Effector memory CD4-positive, alpha-beta T cell (primary cell): ENCODE measurements around the gene CMC4.

Source experiments
- DNase-seq, 3 donors: peaks; one replicate each; pipeline ENCODE4 v3.0.0-alpha.2; 2020
- H3K27ac ChIP-seq: 2 replicates; pipeline ENCODE4 v1.7.0; 2013; ENCODE audit warnings: mild to moderate bottlenecking, low read length, moderate library complexity; ENCODE audit not compliant: insufficient read depth, poor library complexity, severe bottlenecking
- H3K27me3 ChIP-seq: replicated peaks from 2 replicates; pipeline ENCODE4 v1.7.0; 2013; ENCODE audit warnings: mild to moderate bottlenecking, low read length; ENCODE audit not compliant: insufficient read depth, control insufficient read depth, poor library complexity, severe bottlenecking
- H3K36me3 ChIP-seq: 2 replicates; pipeline ENCODE4 v1.7.0; 2013; ENCODE audit warnings: mild to moderate bottlenecking, low read length, moderate library complexity; ENCODE audit not compliant: control insufficient read depth, insufficient read depth
- H3K4me1 ChIP-seq: 2 replicates; pipeline ENCODE4 v1.7.0; 2013; ENCODE audit warnings: low read length, mild to moderate bottlenecking; ENCODE audit not compliant: control insufficient read depth, insufficient read depth, poor library complexity, severe bottlenecking
- H3K4me3 ChIP-seq: 2 replicates; pipeline ENCODE4 v1.7.0; 2013; ENCODE audit warnings: low read length, low read depth, mild to moderate bottlenecking; ENCODE audit not compliant: insufficient read depth, poor library complexity, severe bottlenecking
- H3K9me3 ChIP-seq: 2 replicates; pipeline ENCODE4 v1.7.0; 2013; ENCODE audit warnings: mild to moderate bottlenecking, low read length, moderate library complexity; ENCODE audit not compliant: control insufficient read depth

CMC4 gene

DNA sequence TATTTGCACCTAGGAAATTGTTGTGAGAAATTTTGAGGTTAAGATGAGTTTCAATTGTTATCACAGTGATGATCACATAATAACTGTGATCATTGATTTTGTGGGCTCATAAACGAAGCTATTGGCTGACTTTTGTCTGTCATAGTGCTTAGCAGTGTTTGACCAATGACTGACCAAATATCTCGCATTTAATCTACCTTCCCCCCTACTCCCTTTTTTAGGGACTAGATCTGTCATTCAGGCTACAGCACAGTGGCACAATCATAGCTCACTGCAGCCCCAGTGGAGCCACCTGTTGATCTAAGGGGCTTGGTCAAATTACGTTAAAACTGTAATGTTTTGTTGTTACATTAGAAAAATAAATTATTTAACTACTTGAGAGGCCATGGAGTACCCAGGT is 42.8 kb downstream of the CMC4 start:
- peak overlapping the region; percentile 91 for H3K27ac ChIP-seq
- peak overlapping the region; percentile 66 for H3K4me3 ChIP-seq
- H3K4me1 ChIP-seq: no peaks in the 10 kb centered on the region
- no peaks in the 10 kb centered on the region for H3K9me3 ChIP-seq
- no peaks in the 10 kb centered on the region for H3K27me3 ChIP-seq
- no peak for DNase-seq
- H3K36me3 ChIP-seq: no peaks in the 10 kb centered on the region

DNA sequence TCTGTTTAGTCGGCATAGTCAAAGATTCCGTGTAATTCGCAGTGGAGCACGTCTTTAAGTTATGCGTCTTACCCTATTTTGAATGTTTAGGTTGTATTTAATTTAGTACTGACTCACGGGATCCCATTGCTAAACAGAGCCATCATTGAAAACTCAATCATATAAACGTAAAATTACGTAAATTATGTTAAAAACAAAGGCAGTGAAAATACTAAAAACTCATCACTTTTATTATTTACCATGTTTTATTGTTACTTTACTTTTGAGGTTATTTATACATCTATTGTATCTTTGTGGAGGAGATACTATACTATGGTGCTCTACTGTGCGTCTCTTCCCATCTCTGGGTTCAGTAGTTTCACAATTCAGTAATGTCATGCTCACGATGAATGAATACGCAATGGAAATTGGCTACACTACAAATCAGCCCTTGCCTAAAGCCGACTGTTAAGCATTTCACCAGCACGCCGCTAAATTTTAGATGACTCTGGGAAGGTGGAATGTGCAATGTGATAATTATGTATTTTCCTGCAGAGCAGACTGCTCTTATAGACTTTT is 43.3 kb downstream of the CMC4 start:
- DNase-seq: no peak

DNA sequence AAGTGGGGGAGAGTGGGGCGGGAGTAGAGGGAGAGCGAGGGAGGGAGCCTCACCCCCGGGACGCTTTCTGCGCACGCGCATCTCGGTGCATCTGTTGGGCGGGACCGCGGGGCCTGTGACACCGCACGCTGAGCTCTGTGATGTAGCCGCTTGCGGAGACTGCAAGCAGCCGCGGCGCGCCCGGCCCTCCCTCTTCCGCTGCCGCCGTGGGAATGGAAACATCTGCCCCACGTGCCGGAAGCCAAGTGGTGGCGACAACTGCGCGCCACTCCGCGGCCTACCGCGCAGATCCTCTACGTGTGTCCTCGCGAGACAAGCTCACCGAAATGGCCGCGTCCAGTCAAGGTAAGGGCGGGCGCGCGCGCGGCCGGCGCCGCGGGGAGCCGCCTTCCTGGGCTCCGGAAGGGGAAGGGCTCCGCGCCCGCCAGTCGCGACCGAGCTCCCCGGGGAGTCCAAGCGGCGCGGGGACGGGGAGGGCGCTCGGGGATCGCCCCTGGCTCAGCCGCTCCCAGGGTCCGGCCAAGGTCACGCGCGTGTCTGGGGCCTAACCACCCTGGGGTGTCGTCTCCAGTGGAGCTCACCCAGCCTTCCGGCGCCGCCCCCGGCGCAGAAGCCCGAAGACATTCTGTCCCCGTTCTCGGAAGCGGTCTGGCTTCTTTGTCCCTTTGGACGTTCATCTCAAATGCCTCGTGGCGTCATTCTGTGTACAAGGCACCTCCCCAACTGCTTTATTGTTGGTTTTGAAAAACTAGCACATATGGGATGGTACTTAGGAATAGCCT is 44.0 kb downstream of the CMC4 start, which contains the start of gene FUNDC2:
Gene FUNDC2, plus strand, starts transcription at position 118 of the 782 bp plus-strand sequence. Its CDS starts 95 bp downstream, at position 213.
- Histone ChIP-seq H3K4me1 (no peaks in the 10 kb centered on the region), H3K9me3 (no peaks in the 10 kb centered on the region), H3K4me3 (peak within 1 kb of the TSS; percentile 66), H3K27me3 (no peaks in the 10 kb centered on the region), H3K27ac (peak within 1 kb of the TSS; percentile 91), H3K36me3 (no peaks in the 10 kb centered on the region)
- DNase-seq: peak; percentile 91 to 93 (median 92)

More for the DNA sequence above, 43.3 kb downstream of the CMC4 start:
- peak overlapping the region; percentile 66 for H3K4me3 ChIP-seq
- H3K9me3 ChIP-seq: no peaks in the 10 kb centered on the region
- no peaks in the 10 kb centered on the region for H3K4me1 ChIP-seq
- no peaks in the 10 kb centered on the region for H3K27me3 ChIP-seq
- peak overlapping the region; percentile 91 for H3K27ac ChIP-seq
- no peaks in the 10 kb centered on the region for H3K36me3 ChIP-seq

DNA sequence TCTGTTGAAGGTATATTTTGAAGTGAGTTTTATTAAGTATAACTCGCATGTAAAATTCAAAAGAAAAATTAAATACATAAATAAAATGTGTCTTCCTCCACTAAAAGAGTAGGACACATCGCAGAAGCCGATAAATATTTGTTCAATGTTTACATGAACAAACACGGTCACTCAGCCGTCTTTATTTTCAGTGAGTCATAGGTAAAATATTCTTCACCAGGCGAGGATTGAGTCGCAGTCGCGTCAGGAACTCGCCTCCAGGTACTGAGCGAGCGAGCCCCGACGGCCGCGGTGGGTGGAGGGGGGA is 44.6 kb downstream of the CMC4 start:
- DNase-seq: no peak
- H3K27me3 ChIP-seq: no peaks in the 10 kb centered on the region
- no peaks in the 10 kb centered on the region for H3K9me3 ChIP-seq
- no peak overlapping the region for H3K4me3 ChIP-seq
- peak overlapping the region; percentile 91 for H3K27ac ChIP-seq
- no peaks in the 10 kb centered on the region for H3K4me1 ChIP-seq
- no peaks in the 10 kb centered on the region for H3K36me3 ChIP-seq

DNA sequence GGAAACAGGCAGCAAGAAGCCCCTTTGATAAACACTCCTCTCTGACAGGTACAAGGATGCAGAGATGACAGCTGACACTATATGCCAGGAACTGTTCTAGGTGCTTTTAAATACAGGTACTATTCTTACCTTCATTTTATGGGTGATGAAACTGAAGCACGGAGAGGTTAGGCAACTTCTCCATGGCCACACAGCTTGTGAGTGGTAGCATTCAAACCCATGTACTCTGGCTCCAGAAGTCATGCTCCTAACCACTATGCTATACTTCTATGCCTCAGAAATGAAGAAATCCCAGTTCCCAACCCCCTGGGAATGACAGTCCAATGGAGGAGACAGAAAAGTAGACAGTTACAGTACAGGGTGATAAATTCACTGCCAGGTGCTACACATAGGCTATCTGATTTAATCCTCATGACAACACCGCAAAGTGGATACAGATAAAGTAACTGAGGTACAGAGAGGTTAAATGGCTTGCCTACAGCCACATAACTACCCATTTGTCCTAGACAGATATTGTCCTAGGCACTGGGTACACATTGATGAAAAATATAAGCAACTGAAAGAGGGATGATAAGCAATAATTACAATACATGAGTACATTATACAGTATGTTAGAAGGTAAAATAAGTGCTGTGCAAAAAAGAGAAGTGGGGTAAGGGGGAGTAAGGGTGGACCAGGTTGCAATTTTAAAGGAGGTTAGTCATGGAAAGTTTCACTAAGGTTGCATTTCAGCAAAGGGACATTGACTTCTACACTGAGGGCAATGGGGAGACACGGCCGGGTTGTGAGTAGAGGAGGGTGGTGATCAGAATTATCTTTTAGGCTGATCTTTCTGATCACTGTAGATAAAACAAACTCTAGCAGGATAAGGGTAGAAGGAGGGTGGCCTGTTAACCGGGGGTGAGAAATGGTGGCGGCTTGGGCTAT is 46.8 kb downstream of the CMC4 start:
- Histone ChIP-seq H3K27ac (no peak overlapping the region), H3K36me3 (no peaks in the 10 kb centered on the region), H3K4me3 (no peak overlapping the region), H3K9me3 (no peaks in the 10 kb centered on the region), H3K4me1 (no peaks in the 10 kb centered on the region), H3K27me3 (no peaks in the 10 kb centered on the region)
- DNase-seq: no peak

DNA sequence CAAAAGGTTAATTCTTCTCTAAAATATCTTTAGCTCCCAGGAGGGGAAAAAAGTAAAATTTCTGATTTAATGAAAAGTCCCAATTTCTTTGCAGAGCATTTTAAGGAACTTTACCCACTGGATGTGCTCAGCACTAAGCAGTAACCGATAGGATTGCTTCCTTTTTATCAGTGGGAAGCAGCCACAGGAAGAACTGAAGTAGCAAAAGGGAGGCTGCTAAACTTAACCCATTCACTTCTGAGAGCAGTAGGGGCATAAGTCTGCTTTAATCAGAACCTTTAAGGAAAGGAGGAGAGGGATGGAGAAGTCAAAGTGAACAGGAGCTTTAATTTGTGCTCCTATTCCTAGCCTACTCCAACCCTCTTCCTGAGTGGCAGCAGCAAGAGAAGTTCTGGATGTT is 48.4 kb downstream of the CMC4 start, which contains the start of gene F8:
Gene F8, minus strand, starts transcription at position 139 of the 400 bp plus-strand sequence. CDS start 171 bp downstream, outside the sequence.
- no peak within 1 kb of the TSS for H3K4me3 ChIP-seq
- H3K27ac ChIP-seq: no peak within 1 kb of the TSS
- no peaks in the 10 kb centered on the region for H3K27me3 ChIP-seq
- no peaks in the 10 kb centered on the region for H3K4me1 ChIP-seq
- no peak for DNase-seq
- H3K9me3 ChIP-seq: no peaks in the 10 kb centered on the region
- no peaks in the 10 kb centered on the region for H3K36me3 ChIP-seq

DNA sequence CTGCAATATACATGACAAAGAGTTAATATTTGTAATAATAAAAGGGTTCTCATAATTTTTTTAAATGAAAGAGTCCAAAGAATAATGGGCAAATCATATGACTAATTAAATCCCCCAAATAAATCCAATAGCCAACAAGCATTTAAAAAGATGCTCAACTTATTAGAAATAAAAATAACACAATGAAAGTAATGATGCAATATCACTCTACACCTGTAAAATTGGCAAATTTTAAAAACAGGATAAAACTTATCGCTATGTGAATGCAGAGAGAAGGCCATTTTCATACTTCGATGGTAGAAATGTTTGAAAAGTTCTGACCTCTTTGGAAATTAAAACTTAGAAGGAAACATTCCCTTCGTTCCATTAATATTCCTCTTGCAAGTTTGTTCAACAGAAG is 50.3 kb downstream of the CMC4 start:
- no peaks in the 10 kb centered on the region for H3K4me1 ChIP-seq
- H3K36me3 ChIP-seq: no peaks in the 10 kb centered on the region
- no peaks in the 10 kb centered on the region for H3K9me3 ChIP-seq
- no peak overlapping the region for H3K27ac ChIP-seq
- H3K27me3 ChIP-seq: no peaks in the 10 kb centered on the region
- no peak overlapping the region for H3K4me3 ChIP-seq
- DNase-seq: no peak
